Measurements from ENCODE around the gene ROCK2.

GRCh38 chr2:11224887-11225286, 119.5 kb downstream of the ROCK2 start:
- no peak for TF ChIP-seq POLR2A (IDR thresholded peaks at IDR 0.05; ENCODE audit: low read length)
- TF ChIP-seq MYC (IDR thresholded peaks at IDR 0.05; ENCODE audit: borderline replicate concordance, low read length), result no peak
- no peak for TF ChIP-seq CTCF (IDR thresholded peaks at IDR 0.05)
- no peak for TF ChIP-seq NFE2L2 (conservative IDR thresholded peaks at IDR 0.05; ENCODE audit: low read length)
- TF ChIP-seq EP300 (IDR thresholded peaks at IDR 0.05), result no peak
